ENCODE results near the gene FERMT3.
"Not testable (repeated sequence)": the region's sequence is repeated elsewhere in the genome, so short reads cannot be mapped to it uniquely, and the experiment has no call there.

Gene FERMT3

DNA sequence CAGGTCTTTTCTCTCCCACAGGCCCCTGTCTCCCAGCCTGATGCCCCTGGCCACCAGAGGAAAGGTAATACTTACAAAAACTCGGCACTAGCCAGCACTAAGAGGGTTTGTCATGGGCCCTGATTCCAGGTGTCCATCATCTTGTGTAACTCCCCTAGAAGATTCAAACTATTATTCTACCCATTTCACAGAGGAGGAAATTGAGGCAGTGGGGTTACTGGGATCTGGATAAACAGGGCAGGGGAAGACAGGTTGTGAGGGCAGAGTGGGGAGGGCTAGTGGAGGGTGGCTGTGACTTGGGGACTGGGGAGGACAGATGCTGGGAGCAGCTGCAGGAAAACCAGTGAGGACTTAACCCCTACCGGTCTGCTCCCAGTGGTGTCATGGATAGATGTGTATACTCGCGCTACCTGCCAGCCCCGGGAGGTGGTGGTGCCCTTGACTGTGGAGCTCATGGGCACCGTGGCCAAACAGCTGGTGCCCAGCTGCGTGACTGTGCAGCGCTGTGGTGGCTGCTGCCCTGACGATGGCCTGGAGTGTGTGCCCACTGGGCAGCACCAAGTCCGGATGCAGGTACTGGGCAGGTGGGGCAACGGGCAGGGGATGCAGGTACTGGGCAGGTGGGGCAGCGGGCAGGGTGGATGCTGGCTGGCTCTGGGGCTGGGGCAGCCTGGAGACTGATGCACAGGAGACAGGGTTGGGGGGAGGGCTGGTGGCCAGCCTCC, 29.1 kb downstream of the FERMT3 start:
- DNase-seq = no peak

DNA sequence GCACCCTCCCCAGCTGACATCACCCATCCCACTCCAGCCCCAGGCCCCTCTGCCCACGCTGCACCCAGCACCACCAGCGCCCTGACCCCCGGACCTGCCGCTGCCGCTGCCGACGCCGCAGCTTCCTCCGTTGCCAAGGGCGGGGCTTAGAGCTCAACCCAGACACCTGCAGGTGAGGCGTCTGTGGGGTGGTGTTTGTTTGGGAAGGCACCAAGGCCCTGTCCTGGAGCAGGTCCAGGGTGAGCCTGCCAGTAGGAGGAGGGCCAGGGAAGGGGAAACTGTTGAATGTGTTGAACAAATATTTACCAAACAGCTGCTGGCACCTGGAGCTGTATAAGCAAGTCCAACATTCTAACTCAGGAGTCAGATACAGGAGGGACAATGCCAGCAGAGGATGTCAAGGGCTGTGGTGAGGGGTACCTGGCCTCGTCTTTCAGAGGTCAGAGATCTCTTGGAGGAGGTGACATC, 31.0 kb downstream of the FERMT3 start:
- no peak for DNase-seq

DNA sequence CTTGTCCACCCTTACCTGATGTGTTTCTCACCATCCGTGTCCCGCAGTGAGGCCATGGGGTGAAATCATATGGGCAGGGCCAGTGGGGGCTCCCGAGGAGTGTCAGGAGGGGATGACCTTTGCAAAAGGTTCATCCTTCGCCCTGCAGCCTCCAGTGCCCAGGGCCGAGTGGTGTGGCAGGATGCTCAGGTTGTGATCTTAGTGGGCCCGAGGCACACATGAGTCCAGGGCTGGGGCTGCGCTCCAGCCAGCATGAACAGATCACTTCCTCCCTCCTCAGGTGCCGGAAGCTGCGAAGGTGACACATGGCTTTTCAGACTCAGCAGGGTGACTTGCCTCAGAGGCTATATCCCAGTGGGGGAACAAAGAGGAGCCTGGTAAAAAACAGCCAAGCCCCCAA, 31.6 kb downstream of the FERMT3 start:
- no peak for DNase-seq

DNA sequence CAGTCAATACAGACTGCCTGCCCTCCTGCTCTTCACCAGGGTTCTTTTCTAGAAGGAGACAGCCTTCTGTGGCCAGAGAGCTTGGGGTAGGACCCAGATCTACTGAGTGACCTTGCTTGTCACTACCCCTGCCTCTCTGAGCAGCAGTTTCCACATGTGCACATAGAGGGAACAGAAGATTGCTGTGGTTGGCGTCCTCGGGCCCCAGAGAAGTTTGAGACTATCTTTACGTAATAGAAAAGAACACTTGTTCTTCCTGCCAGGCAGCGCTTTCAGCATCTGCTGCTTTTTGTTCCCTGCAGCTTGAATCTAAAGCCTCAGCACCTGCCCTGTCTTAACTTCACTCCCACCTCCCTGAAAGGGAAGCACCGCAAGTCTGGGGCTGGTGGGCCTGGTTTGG, 32.5 kb downstream of the FERMT3 start:
- peak; percentile 77 to 85 (median 82) for DNase-seq

DNA sequence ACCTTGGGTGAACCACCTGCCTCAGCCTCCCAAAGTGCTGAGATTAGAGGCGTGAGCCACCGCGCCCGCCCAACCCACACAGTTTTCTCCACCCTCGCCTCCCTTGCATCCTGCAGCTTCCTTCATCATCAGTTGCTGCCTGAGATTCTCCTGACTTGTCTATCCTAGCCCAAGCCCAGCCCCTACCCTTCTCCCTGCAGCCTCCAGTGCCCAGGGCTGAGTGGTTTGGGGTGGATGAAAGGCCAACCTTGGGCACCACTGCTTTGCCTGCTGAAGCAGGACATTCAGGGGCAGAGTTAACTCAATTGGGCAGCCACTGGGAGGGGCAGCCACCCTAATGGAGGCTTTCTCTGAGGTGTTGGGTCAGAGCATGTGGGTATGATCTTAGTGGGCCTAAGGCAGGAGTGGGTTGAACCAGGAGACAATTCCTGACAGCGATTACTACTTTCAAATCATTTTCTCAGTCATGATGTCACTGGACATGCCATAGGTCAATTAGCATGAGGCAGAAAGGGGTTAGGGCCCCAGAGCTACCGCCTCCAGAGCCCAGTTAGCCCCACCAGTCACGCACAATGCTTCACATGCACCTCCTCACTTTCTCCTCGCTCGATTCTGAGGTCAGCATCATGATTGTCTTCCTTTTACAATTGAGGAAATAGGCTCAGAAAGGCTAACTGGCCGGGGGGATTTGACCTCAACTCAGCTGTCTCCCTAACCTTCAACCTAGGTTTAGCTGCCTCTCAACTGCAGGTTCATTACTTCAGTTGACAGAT, 33.3 kb downstream of the FERMT3 start:
- DNase-seq = peak; percentile 95 to 99 (median 97)

DNA sequence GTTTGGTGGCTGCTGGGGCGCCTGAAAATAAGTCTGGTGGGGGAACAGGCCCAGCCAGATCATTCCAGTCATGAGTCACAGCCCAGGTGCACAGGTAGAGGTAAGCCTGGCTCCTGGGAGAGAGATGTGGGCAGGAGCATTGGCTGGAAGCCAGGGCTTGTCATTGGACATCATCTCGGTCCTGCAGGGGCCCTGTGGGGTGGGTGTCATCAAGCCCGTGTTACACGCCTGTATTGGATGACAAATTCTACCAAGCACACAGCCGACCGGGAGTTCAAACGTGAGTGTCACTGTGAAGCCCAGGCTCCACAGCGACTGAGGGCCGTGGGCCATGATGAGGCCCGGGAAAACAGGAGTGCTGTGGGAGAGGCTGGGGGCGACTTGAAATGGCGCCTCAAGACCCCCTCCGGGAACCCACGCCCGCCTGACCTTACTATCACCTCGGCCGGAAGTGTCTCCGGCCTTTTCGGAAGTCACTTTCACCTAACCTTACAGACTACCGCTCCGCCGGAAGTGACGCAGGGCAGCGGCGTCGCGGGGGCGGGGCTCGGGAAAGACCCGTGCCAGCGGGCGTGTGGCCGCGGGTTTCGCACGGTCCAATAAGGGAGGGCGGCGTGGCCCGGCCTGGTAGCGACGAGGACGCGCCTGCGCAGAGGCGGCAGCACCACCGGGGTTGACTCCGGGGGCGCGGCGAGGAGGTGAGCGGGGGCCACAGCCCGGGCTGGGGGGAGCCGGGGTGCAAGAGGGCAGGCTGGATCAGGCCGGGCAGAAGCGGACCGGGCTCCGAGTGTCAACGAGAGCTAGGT, 34.1 kb downstream of the FERMT3 start, which contains the start of gene FKBP2:
Gene FKBP2 (plus strand): TSS at position 661 of the 806 bp plus-strand sequence. CDS start 1,293 bp downstream, outside the sequence.
- peak; percentile 99 to 100 (median 100) for DNase-seq

DNA sequence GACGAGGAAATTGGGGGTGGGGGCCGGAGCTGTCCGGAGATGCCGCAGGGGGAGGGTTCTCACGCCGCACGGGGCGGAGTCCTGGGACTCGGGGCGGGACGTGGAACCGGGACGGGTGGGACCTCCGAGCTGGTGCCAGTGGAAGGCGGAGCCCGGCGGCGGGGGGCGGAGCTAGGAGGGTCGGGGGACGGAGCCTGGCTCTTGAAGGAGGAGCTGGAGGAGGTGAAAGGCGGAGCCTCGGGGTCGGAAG, 34.6 kb downstream of the FERMT3 start:
- peak in 3 of 4 experiments; percentile 100 for DNase-seq

DNA sequence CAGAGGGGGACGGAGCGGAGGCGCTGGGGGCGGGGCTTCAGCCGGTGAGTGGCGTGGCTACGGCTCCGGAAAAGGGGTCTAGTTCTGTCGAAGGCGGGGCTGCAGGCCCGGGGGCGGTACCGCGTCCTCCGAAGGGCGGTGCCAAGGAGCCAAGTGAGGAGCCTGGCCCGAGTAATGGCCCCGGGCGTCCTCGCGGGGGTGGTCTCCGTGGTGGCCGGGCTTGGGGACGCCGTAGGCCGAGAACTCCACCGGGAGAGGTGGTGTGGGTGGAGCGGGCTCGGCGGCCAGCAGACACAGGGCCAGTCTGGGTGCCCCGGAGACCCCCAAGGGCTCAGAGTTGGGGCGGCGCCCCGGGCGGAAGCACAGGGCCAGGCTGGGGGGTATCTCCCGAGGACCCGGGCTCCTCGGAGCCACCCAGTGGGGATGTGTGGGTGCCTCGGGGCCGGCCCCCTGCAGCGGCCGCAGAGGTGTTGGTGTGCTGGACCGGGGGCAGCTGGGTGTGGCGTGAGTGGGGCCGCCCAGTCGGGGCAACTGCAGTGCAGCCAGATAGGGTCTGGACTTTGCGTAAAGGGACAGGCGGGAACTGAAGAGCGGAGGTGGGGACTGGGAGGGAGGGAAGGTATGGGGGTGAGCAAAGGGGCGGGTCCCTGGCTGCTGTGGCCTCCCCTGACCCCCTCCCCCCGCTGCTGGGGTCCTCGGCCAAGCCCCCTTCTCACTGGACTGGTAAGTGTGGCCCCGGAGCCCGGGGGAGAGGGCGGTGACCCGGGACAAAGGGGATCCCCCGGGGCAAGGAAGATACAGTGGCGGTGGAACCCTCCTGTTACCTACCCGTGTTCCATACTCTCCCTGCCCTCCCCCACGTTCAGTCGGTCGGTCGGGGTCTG, 35.2 kb downstream of the FERMT3 start:
- peak; percentile 47 to 100 (median 65) for DNase-seq

DNA sequence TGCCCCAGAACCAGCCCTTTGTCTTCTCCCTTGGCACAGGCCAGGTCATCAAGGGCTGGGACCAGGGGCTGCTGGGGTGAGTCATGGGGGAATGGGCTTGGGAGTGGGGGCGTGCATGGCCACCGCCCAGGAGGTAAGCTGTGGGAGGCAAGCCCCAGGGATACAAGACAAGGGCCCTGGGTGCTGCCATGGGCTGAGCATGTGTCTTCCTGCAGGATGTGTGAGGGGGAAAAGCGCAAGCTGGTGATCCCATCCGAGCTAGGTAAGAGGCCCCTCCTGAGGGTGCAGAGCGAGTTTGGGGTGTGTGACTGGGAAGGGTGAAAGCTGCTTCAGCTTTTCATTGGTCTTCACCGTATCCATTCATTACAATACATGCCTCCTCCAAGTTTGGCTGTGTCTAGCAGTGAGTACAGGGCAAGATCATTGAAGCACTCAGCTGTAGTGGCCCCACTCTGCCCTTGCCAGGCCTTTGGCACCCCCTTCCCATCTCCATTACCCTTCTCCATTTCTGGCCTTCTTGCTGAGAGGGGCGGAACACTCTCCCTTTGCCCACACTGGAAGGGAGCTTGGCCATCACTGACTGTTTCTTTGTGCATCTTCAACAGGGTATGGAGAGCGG, 36.8 kb downstream of the FERMT3 start:
- DNase-seq = no peak

DNA sequence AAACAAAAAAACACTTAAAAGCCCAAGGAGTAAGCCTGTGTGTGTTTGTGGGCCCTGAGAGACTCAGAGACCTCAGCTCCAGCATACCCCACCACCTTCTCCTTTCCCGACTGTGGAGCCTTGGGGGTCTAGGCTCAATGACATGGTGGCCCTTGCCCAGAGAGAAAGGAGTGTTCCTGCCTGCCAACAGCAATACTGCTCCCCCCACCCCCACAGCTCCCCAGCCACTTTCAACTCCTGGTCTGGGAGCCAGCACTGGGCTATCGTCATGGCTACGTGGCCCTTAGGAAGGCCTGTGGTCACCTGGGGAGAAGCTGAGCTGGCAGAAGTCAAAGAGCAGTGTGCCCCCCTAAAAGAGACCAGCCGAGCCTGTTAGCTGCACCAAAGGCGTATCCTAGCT, 37.6 kb downstream of the FERMT3 start:
- DNase-seq = no peak

DNA sequence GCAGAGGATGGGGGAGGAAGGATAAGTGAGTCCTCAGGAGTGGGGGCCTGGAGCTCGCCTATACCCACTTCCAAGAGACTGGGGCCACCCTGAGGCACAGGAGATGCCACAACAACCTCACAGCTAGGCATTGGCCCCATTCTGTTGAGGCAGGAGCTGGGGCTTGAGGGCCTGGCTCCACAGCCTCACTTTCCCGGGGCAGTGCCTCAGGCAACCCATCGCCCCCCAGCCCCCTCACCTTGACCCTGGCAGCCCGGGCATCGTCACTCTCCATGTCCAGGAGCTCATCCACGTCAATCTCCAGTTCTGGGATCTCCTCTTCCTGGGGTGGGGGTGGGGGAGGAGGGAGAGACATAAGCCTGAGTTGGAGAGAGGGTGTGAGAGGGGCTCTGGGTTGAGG, 38.4 kb downstream of the FERMT3 start:
- DNase-seq = no peak

DNA sequence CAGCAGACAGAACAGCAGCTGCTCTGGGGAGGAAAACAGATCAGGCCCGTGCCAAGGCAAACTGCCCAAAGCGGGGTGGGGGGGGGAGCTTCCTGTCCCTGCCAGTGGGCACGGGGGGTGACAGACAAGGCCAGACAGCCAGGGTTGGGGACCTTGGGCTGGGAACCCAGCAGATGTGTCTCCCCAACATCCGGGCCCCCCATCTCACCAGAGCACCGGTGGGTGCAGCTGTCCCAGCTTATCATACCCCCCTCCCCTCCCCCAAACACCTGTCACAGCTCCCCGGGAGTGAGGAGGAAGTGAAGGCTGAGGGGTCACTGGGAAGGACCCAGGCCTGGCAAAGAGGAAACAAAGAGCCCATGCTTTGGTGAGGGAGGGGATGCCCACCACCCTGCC, 38.9 kb downstream of the FERMT3 start:
- peak in 2 of 4 experiments; percentile 33 to 40 for DNase-seq

DNA sequence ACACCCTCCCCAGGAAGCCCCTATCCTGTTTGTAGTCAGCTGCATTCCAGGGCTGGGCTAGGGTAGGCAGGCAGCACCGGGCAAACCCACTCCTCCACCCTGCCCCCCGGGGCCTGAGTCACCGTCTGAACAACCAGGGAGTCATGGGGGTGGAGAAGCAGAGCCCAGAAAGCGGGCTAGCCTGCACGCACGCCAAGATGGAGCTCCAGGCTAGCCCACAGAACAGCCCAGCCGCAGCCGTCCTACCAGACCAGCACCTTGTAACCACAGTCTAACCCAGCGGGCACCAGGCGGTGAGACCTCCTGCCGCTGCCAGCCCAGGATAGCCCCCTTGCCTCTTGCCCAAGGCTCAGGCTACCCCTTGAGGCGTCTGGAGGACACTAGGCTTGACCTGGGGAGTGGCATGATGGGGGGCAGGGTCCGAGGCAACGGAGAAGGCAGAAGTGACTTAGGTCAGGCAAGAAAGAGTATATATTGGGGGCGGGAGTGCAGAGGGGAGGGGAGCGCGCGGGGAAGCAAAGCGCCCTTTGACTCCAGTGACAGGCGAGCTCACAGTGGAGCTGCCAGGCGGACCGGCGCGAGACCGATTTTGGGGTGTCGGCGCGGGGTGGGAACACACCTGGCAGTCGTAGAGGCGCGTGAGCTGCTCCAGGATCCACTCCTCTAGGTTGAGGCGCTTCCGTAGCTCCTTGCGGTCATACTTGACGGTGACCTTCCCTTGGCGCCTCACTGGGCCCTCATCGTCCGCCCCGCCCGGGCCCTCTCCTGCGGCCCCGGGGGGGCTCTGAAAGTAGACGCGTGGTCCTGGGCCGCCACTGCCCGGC, 39.5 kb downstream of the FERMT3 start:
- DNase-seq = peak; percentile 78 to 87 (median 85)

DNA sequence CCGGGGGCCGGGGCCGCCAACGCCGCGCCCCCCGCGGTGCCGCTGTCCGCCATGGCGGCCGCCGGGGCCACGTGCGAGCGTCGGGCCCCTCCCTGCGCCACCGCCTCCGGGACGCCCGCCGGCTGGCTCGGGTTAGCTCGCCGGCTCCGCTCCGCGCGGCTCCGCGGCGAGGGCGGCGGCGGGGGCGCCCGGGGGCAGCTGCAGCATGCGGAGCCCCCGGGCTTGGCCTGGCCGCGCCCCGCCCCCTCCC, 40.0 kb downstream of the FERMT3 start:
- not testable (repeated sequence) for DNase-seq

DNA sequence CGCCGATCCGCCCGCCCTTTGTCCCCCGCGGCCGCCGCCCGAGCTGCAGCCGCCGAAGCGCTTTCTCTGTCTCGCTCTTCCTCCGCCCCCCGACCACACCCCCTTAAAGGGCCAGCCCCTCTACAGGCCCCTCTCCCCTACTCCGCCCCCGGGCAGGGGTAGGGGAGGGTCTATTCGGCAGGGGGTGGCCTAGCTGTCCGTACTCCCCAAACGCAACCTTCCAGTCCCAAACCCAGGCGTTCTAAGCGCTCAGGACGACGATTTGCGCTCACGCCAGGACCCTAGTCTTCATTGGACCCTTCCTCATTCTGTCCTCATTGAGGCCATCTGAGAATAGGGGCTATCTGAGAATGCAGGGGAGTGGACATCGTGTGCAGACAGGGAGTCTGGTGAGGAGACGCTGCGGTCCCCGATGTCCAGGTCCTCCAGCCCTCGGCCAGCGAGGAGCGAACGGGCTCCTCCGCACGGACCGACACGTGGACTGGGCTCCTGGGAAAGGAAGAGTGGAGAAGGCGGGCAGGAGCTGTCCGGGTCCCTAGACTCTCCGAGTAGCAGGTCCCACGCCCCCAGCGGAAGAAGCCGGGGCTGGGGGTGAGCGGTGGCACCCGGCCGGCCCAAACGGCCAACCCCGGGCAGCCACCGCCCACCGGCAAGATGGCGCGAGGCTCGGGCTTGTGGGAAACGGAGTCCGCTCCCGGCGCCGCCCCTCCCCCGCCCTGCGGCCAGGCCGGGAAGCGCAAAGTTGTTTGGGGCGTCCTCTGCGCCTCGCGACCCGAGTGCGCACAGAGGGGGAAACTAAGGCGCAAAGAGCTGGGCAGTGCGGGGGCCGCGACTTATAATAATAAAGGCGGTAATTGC, 40.6 kb downstream of the FERMT3 start, which contains the start of gene PPP1R14B:
Gene PPP1R14B (minus strand): TSS at position 73 of the 858 bp plus-strand sequence. CDS start 270 bp downstream, outside the sequence.
- DNase-seq = peak; percentile 90 to 96 (median 94)

DNA sequence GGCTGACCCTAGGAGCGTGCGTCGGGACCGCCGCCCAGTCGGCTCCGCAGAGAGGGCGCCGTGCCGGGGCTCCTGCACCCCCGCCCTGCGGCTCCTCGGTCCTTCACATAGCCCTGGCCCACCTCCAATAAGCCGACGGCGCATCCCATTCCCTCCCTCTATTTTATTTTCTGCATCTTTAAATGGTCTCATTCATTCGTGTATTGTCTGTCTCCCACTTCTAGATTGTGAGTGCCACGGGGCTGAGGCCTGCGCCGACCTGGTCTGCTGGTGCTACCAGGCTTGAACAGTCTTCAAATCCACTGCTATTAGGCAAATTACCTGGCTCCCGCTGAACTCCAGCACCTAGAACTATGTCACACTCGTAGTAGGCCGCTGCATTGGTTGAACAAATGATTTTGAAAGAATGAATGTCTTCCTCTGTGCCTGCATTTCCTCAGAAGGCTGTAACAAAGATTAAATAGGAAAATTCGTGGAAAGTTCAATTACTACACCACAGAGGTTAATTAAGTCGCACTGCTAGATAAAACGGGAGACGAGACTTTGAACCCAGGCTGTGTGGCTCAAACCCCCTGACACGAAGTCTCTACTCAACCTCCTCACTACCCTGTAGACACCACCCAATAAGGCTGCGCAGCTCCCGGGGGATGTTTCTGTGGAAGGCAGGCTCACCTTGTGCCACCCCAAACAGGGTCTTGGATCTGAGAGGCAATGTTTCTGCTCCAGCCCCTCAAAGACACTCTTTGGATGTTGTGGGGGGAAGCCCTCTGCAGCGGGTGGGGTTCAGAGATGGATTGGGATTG, 41.4 kb downstream of the FERMT3 start:
- peak in 1 of 4 experiments; percentile 0 for DNase-seq

DNA sequence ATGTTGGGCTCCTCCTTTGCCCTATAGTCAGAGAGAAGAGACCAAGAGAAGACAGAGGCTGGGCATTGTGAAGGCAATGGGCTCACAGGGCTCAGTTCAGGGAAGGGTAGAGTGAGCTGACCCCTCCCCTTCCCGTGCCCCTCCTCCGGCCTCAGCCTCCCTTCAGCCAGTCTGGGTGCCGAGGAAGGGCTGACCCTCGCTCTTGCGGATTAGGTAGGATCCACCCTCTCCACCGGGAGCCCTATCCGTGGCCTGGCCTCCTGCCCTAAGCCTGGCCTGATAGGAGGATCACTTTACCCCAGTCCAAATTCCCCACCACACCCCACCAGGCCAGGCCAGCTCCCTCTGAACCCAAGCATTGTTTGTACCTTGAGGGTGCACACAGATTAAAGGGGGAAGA, 42.1 kb downstream of the FERMT3 start:
- DNase-seq = no peak

DNA sequence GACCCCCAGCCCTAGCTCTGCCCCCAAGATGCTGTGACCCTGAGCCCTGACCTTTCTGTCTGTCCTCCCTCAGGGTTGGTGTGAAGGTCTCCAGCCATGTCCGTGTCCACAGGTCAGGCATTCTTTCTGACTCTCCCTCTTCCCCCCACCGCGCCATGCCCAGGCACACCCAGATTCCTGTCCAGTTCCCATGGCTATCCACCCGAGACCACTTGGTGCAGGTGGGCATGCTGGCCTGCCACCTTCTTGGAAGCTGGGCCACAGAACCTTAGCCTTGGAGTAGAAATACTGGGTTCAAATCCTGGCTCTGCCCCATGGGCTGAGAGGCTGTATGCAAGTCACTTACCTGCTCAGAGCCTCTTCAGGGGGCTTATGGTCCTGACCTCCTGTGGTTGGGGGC, 42.5 kb downstream of the FERMT3 start:
- no peak for DNase-seq
